Gastroesophageal sphincter (tissue), 4 donors: ENCODE data around the gene MTCL1. TPM values are rescaled to one million over a fixed set of nuclear protein-coding genes. Genes with fewer than 3 reads are reported as not detected.

Experiments
- ATAC-seq: fragments of 150-250 bp; one replicate; pipeline ENCODE4 v1.9.1; 2016; ENCODE audit warnings: mild to moderate bottlenecking, moderate library complexity
- H3K27ac ChIP-seq, 4 donors: fragments of 200-600 bp; sonication (generic) in 3 of 4; 1 replicate in 3 of 4; 2 replicates in 1 of 4; pipeline ENCODE4 v1.5.1; 2016 to 2019
- H3K27me3 ChIP-seq: fragments of 200-600 bp; sonication (generic); one replicate; pipeline ENCODE4 v1.5.1; 2019
- H3K36me3 ChIP-seq, 2 donors: fragments of 200-600 bp; sonication (generic); one replicate each; pipeline ENCODE4 v1.5.1; 2019; ENCODE audit warnings: control low read depth in 1 of 2
- H3K4me1 ChIP-seq, 3 donors: fragments of 200-600 bp; sonication (generic); 1 replicate in 2 of 3; 2 replicates in 1 of 3; pipeline ENCODE4 v1.5.1; 2016 to 2019; ENCODE audit warnings: control low read depth in 2 of 3
- H3K4me3 ChIP-seq, 2 donors: fragments of 200-600 bp; sonication (generic); one replicate each; pipeline ENCODE4 v1.5.1; 2019; ENCODE audit warnings: mild to moderate bottlenecking in 1 of 2, moderate library complexity in 1 of 2
- H3K9me3 ChIP-seq, 3 donors: fragments of 200-600 bp; sonication (generic); one replicate each; pipeline ENCODE4 v1.5.1; 2017 to 2019; ENCODE audit warnings: control low read depth in 2 of 3
- EP300 ChIP-seq: sonication (generic); formaldehyde crosslinking; IDR thresholded peaks from one replicate; pipeline ENCODE4 v1.6.1; 2017; ENCODE audit warnings: antibody characterized with exemption, mild to moderate bottlenecking
- POLR2A ChIP-seq, 2 donors: fragments of 450-650 bp; IDR thresholded peaks; one replicate each; pipeline ENCODE4 v1.6.1; 2017; ENCODE audit warnings: antibody characterized with exemption in 2 of 2, mild to moderate bottlenecking in 2 of 2, moderate library complexity in 1 of 2
- POLR2AphosphoS5 ChIP-seq: sonication (generic); formaldehyde crosslinking; IDR thresholded peaks from one replicate; pipeline ENCODE4 v1.6.1; 2017; ENCODE audit warnings: antibody characterized with exemption
- WGBS, 2 donors: methylation state at CpG; one replicate each; pipeline ENCODE4 v1.1.5; 2018; ENCODE audit warnings: low coverage in 1 of 2; 5-methylcytosine and 5-hydroxymethylcytosine counted together
- total RNA-seq, 4 donors: library from RNA; depleted of rRNA; stranded (reverse); fragments of >200 nt; gene quantifications; one replicate each; pipeline ENCODE4 v1.1.0, GENCODE V29; 2016
- TF ChIP-seq, protein P1 (sequence below), 4 experiments: fragments of 200-600 bp in 2 of 4; fragments of 450-650 bp in 2 of 4; sonication (generic) in 1 of 4; IDR thresholded peaks; one replicate each; pipeline ENCODE4 v1.5.1; 2017 to 2019; ENCODE audit warnings: antibody characterized with exemption in 4 of 4, mild to moderate bottlenecking in 2 of 4, moderate library complexity in 2 of 4

Gene MTCL1
- total RNA-seq, 4 donors from 2014 or later: 35.0 to 68.0 (median 51.4) TPM

DNA sequence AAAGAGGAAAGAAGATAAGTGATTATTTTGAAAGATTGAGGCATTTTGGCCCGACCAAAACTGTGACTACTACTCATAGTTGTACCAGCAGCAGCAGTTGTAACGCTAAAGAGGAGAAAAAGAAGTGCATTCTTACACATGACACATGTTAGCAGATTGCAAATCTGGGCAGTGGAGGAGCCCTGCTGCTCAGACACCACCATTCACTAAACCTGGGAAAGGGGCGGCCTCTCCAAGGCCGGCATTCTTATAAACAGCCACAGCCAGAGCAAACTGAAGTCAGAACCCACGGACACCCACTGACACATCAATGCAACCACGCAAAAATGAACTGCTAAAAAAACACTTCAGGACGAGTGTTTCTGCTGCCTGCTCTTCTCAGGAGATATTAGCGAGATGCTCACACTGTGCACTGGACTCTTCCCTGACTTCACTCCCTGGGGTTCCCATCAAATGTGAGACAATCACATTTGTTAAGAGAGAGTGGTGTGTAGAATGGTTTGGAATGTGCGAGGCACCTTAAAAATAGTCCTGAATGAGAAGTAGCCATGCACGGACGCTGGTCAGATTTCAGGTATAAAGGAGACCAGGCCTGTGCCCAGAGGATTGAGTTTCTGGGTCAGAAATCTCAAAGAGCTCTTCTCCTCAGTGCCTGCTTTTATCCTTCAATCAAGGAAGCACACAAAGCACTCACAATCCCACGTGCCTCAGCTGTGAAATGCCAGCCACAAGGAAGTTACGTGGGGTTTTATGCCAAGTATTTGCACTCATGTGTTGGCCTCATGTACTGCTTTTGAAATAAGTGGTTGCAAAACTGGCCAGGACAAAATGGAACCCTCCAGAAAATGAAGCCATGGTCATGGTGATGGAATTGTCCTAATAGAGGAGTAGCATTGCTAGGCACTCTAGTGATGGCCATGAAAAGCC is 83.4 kb downstream of the MTCL1 start:
- peaks cover 0 to 14% (median 0%) of the 10 kb centered on the region in 3 donors for H3K4me1 ChIP-seq
- TF ChIP-seq, protein P1, sequence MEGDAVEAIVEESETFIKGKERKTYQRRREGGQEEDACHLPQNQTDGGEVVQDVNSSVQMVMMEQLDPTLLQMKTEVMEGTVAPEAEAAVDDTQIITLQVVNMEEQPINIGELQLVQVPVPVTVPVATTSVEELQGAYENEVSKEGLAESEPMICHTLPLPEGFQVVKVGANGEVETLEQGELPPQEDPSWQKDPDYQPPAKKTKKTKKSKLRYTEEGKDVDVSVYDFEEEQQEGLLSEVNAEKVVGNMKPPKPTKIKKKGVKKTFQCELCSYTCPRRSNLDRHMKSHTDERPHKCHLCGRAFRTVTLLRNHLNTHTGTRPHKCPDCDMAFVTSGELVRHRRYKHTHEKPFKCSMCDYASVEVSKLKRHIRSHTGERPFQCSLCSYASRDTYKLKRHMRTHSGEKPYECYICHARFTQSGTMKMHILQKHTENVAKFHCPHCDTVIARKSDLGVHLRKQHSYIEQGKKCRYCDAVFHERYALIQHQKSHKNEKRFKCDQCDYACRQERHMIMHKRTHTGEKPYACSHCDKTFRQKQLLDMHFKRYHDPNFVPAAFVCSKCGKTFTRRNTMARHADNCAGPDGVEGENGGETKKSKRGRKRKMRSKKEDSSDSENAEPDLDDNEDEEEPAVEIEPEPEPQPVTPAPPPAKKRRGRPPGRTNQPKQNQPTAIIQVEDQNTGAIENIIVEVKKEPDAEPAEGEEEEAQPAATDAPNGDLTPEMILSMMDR (IDR thresholded peaks at IDR 0.05): no peak
- TF ChIP-seq POLR2AphosphoS5: peak; percentile 69
- TF ChIP-seq POLR2A (IDR thresholded peaks at IDR 0.05): no peak
- no peak overlapping the region for H3K27ac ChIP-seq
- peaks cover 0 to 47% of the 10 kb centered on the region in 2 donors for H3K36me3 ChIP-seq
- no peak for ATAC-seq
- no peaks in the 10 kb centered on the region for H3K9me3 ChIP-seq
- WGBS, 2 donors: 69 to 84% methylated on average over 11 of the region's 13 CpGs
- H3K4me3 ChIP-seq: no peak overlapping the region
- no peaks in the 10 kb centered on the region for H3K27me3 ChIP-seq

DNA sequence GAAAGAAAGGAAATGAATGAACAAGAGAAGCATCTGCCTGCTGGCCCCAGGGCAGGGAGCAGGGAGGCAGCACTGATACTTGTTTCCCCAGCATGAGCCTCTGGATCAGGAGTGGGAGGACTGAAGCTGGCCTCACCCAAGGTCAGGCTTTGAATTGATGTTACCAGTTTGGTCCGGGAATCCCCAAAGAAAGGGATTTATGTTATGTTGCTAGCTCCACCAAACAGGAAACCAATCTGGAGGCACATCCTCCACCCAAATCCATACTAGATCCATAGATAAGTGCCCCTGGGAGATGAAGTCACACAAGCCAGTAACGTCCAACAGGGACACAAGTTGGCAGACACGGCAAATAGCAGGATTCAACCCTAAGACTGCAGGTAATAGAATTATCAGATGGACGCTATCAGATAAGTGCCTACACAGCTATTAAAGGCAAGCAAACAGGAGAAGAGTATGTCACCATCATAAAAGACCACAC is 85.9 kb downstream of the MTCL1 start:
- 74 to 86% methylated on average over 2 to 3 of the region's 4 CpGs for WGBS, 2 donors
- H3K27me3 ChIP-seq: no peaks in the 10 kb centered on the region
- no peak overlapping the region for H3K4me3 ChIP-seq
- TF ChIP-seq POLR2AphosphoS5: no peak
- TF ChIP-seq EP300: no peak
- TF ChIP-seq, protein P1 (IDR thresholded peaks at IDR 0.05): no peak
- no peak for TF ChIP-seq POLR2A (IDR thresholded peaks at IDR 0.05)
- ATAC-seq: no peak
- H3K9me3 ChIP-seq: no peaks in the 10 kb centered on the region
- no peak overlapping the region for H3K27ac ChIP-seq
- peaks cover 0 to 29% (median 0%) of the 10 kb centered on the region in 3 donors for H3K4me1 ChIP-seq
- H3K36me3 ChIP-seq: peaks cover 0 to 22% of the 10 kb centered on the region in 2 donors

DNA sequence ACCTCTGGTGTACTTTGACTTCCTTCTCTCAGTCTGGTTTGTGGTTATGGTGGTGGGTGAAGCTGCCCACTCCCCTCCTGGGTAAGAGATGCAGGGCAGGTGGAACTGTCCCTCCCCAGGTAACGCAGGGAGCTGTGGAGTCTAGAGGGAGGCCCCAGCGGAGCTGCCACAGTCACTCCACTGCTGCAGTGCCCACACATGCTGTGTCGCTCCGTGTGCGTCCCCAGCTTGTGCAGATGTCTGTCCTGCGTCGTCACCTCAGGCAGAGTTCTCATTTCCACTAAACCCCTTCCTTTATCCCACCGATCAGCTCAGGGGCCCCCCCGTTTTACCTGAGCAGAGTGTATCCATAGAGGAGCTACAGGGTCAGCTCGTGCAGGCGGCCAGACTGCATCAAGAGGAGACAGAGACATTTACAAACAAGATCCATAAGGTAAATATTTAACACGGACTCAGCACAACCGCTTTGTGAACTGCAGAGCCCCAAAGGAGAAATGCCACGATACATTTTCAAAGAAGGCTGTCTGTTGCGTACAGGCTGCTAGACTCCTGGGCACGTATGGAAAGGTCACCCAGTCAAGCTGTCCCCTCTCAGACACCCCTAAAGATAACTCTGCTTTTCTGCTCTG is 87.4 kb downstream of the MTCL1 start:
- H3K27me3 ChIP-seq: no peaks in the 10 kb centered on the region
- peaks cover 0 to 7% of the 10 kb centered on the region in 2 donors for H3K36me3 ChIP-seq
- no peak for ATAC-seq
- H3K9me3 ChIP-seq: no peaks in the 10 kb centered on the region
- TF ChIP-seq EP300 (no peak), POLR2A (IDR thresholded peaks at IDR 0.05) (no peak), POLR2AphosphoS5 (no peak)
- TF ChIP-seq, protein P1 (IDR thresholded peaks at IDR 0.05): no peak
- peak overlapping the region in 2 of 4 donors; percentile 28 to 32 for H3K27ac ChIP-seq
- H3K4me1 ChIP-seq: peaks cover 0 to 40% (median 0%) of the 10 kb centered on the region in 3 donors
- 80 to 82% methylated on average over 3 to 16 of the region's 16 CpGs for WGBS, 2 donors
- no peak overlapping the region for H3K4me3 ChIP-seq

DNA sequence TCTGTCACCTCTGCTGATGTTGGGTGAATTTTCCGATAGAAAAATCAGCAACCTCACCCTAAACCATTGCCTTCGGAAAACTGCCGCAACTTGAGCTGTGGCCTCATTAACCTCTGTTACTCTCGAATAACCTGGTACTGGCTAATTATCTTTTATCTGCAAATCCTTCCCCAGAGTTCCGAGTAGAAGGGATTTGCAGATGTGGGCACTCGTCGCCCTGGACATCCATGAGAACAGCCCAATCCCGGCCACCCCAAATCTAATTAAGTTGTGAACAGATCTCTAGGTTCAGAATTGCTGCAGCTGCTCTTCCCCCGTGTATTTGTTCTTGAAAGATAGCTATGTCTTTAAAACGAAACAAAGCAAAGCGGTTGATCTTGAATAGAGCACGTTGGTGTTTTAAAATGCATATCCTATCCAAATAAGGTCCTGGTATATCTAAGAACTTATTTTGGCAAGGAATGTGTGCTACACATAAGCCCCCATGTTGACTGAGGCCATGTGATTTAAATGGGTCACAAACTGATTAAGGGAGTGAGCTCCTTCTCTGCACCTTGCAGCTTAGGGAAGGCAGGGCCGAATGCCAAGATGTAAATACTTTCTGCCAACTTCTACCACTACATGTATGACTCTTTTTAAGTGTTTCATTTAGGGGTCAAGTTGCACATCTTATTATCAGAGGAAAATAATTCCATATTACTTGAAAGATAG is 88.2 kb downstream of the MTCL1 start:
- TF ChIP-seq POLR2A (IDR thresholded peaks at IDR 0.05) (no peak), EP300 (no peak), POLR2AphosphoS5 (no peak)
- TF ChIP-seq, protein P1 (IDR thresholded peaks at IDR 0.05): no peak
- H3K4me1 ChIP-seq: peaks cover 0 to 48% (median 0%) of the 10 kb centered on the region in 3 donors
- no peak overlapping the region for H3K4me3 ChIP-seq
- WGBS, 2 donors: 60 to 66% methylated on average over 7 to 12 of the region's 13 CpGs
- H3K27me3 ChIP-seq: no peaks in the 10 kb centered on the region
- H3K27ac ChIP-seq: peak overlapping the region in 2 of 4 donors; percentile 28 to 32
- no peak for ATAC-seq
- no peaks in the 10 kb centered on the region for H3K9me3 ChIP-seq
- H3K36me3 ChIP-seq: no peaks in the 10 kb centered on the region
